SW 1271 (cell line): ENCODE data around the gene NAV2.

Experiments used
- DNase-seq, 2 experiments: peaks; one replicate each; lab custom pipeline; 2025; lab: John Stamatoyannopoulos, UW

NAV2 gene

DNA sequence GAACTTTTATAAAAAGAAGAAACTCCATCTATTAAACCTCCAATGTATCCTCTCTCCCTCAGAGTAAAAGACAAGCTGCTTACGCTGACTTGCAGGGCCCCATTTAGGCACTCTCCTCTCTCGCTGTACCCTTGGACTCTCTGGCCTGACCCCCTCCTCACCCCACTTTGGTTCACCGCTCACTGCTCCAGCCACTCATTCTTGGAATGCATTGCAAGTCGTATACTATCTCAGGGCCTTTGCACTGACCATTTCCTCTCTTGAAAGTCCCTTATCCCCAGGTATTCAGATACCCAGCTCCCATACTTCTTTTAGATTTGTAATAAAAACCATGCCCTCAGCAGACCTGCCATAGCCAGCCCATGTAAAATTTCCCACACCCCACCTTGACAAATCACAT is 308.1 kb downstream of the NAV2 start:
- DNase-seq = no peak

DNA sequence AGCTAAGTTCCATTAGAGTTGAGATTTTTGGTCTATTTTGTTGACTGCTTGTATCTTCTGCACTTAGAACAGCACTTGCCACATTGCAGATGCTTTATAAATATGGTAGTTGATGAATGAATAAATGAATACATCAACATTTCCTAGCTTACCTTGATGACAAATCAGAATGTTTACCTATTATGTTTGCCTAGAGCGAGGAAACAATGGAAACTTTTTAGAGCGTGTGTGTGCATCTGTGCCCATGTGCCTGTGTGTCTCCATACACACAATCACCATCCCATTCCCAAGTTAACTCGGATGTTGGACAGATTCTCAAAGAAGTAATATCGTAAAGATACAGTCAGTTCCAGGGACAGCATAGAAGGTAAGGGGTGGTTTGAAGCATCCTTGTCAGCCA is 308.6 kb downstream of the NAV2 start:
- DNase-seq = no peak

DNA sequence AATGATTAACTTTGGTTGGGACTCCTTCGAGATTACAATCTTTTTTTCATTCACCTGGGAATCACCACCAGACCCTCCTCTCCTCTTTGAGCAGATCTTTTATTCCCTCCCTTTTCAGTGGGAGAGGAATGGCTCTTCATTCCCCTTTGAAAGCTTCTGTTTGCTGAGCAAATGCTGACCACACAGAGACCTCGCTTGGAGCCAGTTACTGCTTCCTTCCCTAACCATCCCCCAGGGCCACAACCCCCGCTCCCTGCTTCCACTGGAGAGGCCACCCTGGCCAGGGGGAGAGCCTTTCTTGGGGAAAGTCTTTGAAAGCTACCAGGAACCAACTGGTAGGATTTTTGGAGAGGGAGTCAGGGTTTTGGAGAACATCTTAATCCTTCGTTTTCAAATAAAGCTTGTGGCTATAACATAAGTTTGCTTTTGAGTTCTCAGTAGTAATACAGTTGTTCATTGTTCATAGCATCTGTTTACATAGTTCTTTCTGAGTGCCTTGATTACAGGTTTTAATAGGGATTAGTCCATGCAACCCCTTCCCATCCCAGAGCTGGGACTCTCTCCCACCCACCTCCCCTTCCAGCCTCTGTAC is 309.2 kb downstream of the NAV2 start:
- no peak for DNase-seq

DNA sequence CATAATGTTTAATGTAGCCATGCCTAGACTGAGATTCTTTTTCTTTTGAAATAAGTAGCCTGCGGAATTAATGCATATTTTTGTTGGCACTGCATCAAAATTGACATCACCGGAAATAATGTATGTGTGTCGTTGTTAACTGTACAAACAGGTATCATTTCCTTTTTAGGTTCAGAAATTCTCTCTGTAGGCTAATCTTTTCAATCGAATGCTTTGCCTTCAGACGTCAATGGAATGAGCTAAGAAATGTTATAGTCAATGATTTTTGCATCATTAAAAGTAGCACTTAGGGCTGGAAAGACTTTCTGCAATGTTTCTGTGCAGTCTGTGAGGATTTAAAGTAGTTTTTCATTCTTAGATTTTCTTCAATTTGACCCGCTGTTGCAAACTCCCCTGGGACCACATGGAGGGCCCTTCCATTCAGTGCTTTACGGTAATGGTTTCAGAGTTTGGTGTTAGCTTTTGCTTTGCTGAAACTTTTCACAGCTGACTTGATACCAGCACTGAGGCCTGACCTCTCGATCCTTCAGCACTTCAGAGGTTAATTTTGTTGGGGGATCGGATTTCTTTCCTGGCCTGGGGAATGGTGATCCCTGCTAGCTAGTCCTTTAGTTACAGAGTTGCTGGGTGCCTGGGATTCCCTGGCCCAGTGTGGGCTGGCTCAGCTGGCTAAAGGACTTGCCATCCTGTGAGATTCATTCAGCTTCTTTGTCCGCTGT is 309.9 kb downstream of the NAV2 start:
- DNase-seq = no peak

DNA sequence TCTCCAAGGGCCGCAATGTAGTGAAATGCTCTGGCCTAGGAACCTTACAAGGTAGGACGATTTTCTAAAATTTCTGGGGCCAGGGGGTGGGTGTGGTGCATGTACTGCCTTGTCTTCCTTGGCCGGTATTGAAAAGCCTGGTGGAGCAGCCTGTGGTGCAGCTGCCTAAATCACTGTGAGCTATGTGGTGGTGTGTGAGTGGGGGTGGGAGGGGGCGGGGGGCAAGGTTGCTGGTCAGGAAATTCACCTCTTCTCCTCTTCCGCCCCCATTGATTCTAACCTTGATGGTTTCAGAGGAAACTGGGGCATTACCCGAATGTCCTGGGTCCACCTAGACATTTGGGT is 310.4 kb downstream of the NAV2 start:
- no peak for DNase-seq

DNA sequence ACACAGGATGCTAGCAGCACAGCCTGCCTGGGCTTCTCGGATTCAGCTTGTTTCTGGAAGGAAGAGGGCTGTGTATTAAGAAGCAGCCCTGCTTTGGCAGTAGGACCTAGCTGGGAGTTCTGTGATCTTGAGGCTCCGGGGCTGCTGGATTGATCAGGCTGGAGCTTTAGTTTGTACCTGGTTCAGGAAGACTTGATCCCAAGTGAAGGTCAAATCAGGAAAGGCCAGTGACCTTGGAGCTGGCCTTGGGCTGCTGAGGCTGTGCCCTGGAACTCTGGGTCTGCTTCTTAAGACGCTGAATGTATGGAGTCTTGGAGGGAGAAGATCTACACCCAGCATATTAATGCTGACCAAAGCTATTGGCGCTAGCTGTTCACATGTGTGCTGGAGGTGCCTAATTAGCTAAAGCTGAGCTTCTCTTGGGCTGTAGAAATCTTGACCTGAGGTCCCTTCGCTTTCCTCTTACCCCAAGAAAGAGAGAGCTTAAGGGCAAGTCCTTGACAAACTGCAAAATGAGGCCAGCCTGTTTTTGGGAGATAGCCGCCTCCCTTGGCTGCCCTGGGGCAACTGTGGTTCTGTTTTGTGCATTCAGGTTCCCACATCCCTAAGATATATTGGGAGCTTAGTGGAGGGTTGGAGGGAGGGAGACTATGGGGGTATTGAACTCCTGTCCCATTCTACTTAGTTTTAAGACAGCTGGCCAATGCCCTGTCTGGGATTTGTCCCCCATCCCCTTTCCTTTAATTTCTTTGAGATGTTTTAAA is 311.7 kb downstream of the NAV2 start:
- DNase-seq = no peak

DNA sequence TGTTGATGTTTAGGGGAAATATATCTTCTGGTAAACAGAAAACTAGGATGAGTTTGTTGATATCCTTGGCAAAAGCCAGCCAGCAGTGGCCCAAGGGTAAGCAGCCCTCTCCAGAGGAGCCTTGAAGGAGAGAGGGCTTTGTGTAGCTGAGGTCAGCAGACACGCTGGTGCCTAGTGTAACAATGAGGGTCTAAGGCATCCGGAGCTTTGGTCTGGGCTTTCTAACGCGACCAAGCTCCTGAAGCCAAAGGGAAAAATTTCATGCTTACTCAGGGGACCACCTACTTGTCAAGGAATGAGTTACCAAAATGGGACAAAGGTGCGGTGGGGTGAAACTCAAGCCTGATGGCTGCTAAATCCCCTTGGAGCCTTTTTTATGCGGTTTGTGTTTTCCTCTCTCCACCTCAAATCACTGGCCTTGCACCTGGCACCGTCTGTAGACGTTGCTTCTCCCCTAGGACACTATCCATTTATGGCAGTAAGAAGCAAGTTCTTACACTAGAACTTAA is 312.7 kb downstream of the NAV2 start:
- no peak for DNase-seq

DNA sequence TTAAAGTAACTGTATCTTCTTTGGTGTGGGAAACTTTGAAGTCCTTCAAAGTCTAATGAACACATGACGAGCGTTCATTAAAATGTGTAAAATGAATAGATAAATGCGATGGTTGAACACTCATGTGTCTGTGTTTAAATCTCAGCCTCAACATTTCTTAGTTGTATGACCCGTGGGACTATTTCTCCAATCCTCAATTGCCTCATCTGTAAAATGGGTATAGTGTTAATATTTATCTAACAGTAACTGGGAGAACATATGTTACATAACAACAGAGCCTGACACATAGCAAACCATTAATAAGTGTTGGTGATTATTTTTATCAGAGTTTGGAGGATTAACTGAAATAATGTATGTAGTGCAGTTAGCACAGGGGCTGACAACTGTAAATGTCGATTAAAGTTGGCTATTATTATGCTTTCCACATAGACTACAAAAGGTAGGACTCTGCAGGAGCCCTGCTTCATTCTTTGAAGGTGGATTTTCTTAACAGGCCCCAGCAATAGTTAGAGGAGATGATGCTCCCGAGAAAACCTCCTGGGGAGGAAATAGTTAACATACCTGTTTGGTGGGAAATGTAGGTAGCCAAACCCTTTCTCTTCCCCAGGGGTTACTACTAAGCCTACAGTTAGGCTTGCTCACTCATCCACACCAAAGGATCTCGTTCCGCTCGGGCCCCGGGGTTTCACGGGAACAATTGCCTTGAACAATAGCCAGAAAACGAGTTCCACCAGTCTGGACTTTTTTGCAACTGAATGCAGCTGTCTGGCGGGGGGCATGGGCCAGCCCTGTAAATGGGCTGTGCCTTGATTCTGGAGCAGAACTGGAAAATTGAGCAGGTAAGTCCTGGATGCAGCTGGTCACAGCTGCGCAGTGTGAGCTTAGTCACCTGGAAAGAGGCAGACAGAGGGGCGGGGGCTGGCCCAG is 314.3 kb downstream of the NAV2 start:
- no peak for DNase-seq

DNA sequence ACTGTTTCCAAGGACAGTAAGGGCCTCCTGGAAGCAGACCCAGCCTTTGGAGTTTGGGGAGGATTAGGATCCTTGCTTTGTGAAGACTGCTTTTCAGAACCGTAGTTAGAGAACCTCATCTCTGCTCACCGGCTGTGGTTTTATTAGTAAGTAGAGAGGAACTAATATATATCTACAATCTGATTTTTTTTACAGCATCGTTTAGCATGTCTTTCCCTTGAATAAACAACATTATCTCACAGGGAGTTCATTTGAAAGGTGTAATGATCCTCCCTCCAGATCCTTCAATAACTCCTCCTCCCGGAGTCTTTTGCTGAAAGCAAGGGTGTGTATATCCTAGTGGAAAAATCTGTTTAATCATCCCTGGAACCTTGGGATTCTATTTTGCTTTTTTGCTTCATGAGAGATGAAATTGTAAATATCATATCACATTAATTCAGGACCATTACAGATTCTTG is 314.9 kb downstream of the NAV2 start:
- no peak for DNase-seq

DNA sequence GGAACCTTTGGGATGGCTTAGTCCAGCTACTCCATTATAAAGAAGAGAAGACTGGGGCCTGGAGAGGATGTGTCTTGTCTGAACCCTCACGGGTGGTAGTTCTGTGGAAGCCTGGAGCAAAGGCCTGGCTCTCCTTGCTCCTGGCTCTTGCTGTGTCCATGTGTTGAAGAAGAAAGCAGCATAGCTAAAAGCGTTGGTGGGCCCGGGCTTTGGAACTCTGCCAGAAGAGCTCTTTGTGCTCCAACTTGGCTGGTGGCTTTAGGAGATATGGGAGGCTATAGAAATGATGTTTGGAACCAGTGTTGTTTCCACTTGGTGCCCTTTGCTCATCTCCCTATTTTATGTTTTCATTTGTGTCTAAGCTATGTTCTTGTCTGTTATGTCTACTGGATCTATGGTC is 316.6 kb downstream of the NAV2 start:
- DNase-seq = no peak

DNA sequence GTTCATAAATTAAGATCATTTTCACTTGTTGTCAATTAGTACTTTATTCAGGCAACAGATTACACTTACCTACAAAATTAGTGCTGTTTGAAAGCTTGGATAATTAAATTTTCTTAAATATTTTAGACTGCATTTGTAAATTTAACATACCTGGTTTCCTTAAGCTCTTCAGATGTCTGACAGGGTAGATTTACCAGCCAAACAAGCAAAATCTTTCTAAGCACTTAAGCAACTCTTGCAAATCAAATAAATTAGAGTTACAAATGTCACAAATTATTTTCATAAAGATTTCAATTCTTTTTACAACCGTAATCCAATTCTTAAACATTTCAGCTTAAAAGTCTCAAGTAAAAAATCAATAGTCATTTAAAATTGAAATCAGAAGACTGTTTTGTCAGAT is 317.8 kb downstream of the NAV2 start:
- DNase-seq = no peak

DNA sequence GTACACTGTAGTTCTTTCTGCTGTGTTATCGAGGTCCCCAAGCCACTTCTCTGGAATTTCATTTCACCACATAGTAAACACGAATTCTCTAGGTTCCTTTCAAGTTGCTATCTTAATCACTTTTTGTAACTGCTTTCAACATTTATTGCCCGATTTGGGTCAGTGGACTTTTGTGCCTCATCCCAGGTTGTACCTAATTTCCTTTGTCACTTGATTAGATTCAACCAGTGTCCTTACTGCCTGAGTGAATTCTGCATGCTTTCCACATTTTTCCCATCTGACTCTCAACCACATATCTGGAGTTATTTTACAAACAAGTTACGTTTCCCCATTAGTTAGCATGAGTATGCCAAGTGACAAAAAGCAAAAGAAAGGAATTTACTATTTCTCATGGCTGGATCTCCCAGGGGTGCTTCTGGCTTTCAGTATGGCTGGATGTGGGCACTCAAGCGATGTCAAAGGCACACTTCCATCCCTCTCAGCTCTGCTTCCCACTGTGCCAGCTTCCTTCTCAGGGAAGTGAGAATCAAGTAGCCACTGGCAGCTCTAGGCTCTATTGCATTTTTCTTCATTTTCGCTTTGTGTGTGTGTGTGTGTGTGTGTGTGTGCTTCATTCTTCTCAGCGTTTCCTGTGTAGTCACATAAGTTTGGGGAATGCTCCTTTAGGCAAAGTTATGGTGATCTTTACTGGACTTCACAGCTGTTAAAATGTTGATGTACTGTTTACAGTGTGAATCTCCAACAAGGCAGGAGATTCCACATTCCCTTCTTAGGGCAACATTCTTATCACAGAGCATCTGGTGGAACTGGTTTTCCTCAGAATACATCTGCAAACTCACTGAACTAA is 318.7 kb downstream of the NAV2 start:
- DNase-seq = no peak

DNA sequence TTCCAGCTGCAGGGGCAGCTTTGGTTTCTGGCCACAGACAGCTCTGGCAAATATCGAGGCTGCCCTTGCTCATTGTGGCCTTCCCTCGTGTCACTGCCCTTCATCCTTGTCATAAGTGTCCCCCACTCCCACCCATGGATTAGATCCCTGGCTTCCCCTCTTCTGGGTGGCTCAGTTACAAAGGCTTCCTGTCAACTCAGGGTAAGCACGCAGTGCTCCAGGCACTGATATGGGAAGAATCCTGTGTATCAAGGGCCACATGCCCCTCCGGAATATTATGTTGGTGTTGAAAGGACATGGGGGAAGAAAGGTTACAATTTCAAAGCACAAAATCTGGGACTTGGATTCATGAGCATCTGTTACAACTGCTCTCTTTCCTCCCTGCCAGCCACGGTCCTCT is 319.5 kb downstream of the NAV2 start:
- DNase-seq = no peak

DNA sequence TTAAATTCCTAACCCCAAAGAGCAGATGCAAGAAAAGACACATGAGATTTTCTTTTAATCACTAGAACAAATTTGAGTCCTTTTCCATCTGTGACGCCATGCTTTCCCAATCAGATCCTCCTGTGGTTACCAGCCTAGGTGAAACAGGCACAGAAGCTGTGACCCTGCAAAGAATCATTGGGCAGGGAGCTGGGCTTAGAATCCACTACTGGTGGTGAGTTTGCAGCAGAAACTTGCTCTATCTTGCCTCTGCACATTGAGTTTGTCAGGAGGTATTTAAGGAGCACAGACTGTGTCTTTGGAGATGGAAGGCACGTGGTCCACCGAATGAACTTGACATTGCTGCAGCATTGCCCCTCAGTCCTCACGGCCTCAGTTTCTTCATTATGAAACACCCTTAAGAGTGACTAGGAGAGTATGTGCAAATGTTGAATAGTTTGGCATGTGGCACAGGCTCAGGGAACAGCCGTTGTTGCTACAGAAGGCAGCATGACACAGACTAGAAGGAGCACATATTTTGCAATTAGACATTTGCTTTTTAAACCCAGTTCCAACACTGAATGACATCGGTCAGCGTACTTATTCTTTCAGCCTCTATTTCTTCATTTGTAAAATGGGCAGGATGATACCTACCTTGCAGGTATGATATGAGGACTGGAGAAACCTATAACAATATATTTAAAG is 320.1 kb downstream of the NAV2 start:
- DNase-seq = no peak

DNA sequence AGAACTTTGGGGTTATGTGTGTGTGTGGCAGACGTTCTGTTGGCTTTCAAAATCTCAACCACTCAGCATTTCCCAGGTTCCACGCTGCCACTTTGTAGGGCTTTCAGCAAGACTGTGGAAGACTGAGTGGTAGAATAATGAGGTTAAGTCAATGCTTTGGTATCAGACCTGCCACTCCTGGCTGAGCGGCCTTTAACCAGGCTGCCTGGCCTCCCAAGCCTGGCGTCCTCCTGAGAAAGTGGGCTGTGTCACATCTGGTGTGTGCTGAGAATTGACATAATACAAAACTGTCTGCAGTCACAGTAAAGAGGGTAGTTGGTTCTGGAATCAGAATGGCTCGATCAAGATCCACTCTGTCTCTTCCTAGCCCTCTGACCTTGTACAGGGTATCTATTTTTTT is 321.2 kb downstream of the NAV2 start:
- no peak for DNase-seq

DNA sequence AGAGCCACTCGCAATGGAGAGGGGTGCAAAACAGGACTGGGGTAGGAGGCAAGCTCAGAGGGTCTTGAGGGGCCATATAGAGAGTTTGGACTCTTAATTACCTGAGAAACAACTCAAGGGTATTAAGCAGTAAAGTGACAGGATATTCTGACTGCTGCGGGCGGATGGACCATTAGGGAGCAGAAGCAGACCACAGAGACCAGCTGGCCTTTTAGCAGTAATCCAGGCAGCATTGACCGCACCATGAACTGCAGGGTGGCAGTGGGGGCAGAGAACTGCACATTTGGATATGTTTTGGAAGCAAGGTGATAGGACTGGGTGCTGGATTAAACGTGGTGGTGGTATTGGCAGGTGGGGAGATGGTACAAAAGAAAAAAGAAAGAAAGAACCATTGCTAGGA is 322.3 kb downstream of the NAV2 start:
- DNase-seq = no peak

DNA sequence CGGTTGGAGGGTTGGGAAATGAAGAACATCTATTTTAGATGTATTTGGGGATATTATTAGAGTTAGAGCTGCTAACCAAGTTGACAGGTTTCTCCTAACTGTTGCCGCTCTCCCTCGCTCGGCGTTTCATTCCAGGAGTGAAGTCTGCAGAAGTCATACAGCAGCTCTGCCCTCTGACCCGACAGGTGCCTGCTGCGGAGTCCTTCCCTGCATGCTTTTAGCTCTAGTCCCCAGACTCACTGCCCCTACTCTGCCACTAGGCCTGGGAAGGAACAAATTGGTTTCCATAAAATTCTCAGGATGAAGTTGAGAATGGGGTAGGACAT is 322.7 kb downstream of the NAV2 start:
- DNase-seq = no peak

DNA sequence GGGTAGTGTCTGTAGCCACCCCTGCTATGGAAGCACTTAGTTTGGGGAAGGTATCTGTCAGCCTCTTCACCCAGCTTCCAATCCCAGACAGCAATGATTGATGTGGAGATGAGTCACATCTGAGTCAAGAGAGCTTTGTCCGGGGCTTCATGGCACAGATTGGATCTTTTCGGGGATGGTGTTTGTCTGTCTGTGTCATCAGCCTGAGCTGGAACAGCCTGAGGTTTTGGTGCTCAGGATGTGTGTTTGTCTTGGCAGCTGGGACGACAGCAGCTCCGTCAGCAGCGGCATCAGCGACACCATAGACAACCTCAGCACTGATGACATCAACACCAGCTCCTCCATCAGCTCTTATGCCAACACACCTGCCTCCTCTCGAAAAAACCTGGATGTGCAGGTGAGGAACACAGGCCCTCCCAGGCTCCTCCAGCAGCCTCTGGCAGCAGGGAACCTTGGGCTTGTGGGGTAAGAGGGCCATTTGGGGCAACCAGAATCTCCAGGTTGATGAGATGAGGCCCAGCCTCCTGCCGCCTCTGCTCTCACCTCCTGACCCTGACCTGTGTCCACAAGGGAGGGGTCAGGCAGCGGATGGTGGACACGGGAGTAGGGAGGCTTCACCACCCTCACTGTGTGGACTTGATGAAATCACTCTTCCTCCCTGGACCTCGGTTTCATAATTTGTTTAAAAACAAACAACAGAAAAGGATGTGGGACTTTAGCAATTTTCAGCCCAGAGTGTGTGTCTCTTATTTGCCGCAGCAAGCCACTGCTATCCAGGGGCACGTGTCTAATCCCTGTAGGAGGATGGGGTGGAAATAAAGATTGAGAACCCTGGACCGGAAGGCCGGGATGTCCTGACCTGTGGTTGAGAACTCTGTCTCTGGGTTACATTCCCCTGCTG is 323.3 kb downstream of the NAV2 start:
- no peak for DNase-seq

DNA sequence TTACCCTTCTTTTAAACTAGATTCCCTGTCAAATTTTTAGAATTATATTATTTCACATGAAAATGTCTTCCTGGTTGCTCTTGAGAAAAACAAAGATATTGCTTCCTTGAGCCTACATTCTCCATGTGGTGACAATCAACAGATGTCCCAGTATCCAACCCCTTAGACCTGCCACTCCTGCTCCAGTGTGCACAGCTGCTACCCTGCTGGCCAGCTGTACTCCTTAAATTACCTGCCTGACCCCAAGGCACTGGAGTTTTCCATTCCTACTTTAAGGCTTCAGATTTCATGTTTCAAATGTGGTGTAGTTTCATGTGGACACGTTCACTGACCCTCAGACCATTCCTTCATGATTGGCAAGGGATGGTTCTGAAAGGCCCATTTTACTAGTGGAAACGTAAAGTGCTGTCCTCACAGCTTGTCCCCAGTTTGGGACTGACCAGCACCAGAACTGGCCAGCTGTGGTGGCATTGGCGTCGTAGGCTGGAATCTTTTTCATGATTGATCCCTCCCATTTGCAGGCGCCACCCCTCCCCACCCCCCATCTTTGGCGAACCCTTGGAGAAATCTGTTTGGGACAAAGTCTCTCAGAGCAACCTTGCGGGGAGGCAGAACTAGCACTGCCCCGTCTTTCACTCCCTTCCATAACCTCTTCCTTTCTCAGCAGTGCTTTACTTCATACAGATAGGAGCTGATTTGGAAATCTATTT is 324.1 kb downstream of the NAV2 start:
- no peak for DNase-seq
